Measurements from ENCODE around the gene TRANK1.
A peak's percentile ranks its signal among the peaks of the same experiment; 100 is the strongest.

TRANK1 gene

DNA sequence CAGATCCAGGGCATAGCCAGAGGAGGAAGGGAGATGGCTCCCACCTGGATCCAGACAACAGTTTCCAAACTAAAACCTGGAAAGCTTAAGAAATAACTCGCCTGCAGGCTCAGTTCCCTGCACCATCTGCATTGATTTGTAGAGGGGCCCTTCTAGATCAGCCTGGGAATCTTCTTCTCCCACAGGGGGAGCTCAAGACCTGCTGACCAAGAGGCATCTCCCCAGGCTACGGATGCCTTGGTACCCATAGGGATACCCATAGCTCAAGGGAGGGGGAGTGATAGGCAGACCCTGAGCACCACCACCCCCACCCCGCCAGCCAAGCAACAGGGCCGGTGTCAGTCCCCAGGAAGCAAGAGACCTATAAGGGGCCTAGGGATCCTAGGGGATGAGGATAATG lies 152.5 kb downstream of the TRANK1 start:
- no peaks in the 10 kb centered on the region for H3K27me3 ChIP-seq (replicated peaks)
- H3K27ac ChIP-seq, result no peak overlapping the region
- in situ Hi-C loops (cut with HindIII; ENCODE audit: low pct_ligation_motif_present, low sequenced_read_pairs), result no loop called here
- H3K36me3 ChIP-seq (replicated peaks), result no peaks in the 10 kb centered on the region
- DNase-seq, result peak; percentile 43
- TF ChIP-seq, protein P1, sequence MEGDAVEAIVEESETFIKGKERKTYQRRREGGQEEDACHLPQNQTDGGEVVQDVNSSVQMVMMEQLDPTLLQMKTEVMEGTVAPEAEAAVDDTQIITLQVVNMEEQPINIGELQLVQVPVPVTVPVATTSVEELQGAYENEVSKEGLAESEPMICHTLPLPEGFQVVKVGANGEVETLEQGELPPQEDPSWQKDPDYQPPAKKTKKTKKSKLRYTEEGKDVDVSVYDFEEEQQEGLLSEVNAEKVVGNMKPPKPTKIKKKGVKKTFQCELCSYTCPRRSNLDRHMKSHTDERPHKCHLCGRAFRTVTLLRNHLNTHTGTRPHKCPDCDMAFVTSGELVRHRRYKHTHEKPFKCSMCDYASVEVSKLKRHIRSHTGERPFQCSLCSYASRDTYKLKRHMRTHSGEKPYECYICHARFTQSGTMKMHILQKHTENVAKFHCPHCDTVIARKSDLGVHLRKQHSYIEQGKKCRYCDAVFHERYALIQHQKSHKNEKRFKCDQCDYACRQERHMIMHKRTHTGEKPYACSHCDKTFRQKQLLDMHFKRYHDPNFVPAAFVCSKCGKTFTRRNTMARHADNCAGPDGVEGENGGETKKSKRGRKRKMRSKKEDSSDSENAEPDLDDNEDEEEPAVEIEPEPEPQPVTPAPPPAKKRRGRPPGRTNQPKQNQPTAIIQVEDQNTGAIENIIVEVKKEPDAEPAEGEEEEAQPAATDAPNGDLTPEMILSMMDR (IDR thresholded peaks at IDR 0.05; ENCODE audit: low read depth, low read length, missing control alignments), result peak; percentile 78
- no peak overlapping the region for H3K4me3 ChIP-seq (ENCODE audit: low read depth, low read length)

DNA sequence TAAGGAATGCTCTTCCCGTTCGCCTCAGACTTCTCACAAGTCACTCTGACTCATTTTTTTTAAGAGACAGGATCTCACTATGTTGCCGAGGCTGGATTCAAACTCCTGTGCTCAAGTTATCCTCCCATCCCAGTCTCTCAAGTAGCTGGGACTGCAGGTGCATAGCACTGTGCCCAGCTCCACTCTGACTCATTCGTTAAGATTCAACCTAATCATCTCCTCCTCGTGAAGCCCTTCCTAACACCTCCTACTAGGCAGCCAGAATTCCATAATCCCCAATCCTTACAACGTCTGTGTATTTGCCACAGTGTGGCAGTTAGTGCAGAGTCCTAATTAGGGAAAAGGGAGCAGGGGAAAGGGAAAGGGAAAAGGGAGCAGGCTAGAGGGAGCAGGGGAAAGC lies 154.1 kb downstream of the TRANK1 start:
- Histone ChIP-seq H3K27me3 (replicated peaks) (no peaks in the 10 kb centered on the region), H3K27ac (no peak overlapping the region), H3K4me3 (ENCODE audit: low read depth, low read length) (no peak overlapping the region), H3K36me3 (replicated peaks) (no peaks in the 10 kb centered on the region)
- no peak for DNase-seq
- in situ Hi-C loops (cut with HindIII; ENCODE audit: low pct_ligation_motif_present, low sequenced_read_pairs), result no loop called here
- TF ChIP-seq, protein P1 (IDR thresholded peaks at IDR 0.05; ENCODE audit: low read depth, low read length, missing control alignments), result no peak

GRCh38 chr3:36786921-36787890 lies 157.6 kb downstream of the TRANK1 start:
- Histone ChIP-seq H3K27ac (no peak overlapping the region), H3K36me3 (replicated peaks) (no peaks in the 10 kb centered on the region), H3K4me3 (ENCODE audit: low read depth, low read length) (no peak overlapping the region), H3K27me3 (replicated peaks) (no peaks in the 10 kb centered on the region)
- TF ChIP-seq, protein P1 (IDR thresholded peaks at IDR 0.05; ENCODE audit: low read depth, low read length, missing control alignments), result no peak
- no peak for DNase-seq
- in situ Hi-C loops (cut with HindIII; ENCODE audit: low pct_ligation_motif_present, low sequenced_read_pairs), result no loop called here

- Histone ChIP-seq H3K27ac (no peak overlapping the region), H3K4me3 (ENCODE audit: low read depth, low read length) (no peak overlapping the region), H3K36me3 (replicated peaks) (no peaks in the 10 kb centered on the region), H3K27me3 (replicated peaks) (no peaks in the 10 kb centered on the region)
- in situ Hi-C loops (cut with HindIII; ENCODE audit: low pct_ligation_motif_present, low sequenced_read_pairs), result no loop called here
- no peak for DNase-seq
- TF ChIP-seq, protein P1 (IDR thresholded peaks at IDR 0.05; ENCODE audit: low read depth, low read length, missing control alignments), result no peak
Observed at GRCh38 chr3:36784138-36784635, 160.7 kb downstream of the TRANK1 start.

- Histone ChIP-seq H3K36me3 (replicated peaks) (no peaks in the 10 kb centered on the region), H3K27ac (no peak overlapping the region), H3K4me3 (ENCODE audit: low read depth, low read length) (no peak overlapping the region), H3K27me3 (replicated peaks) (no peaks in the 10 kb centered on the region)
- TF ChIP-seq, protein P1 (IDR thresholded peaks at IDR 0.05; ENCODE audit: low read depth, low read length, missing control alignments), result no peak
- no peak for DNase-seq
- in situ Hi-C loops (cut with HindIII; ENCODE audit: low pct_ligation_motif_present, low sequenced_read_pairs), result no loop called here
Observed at GRCh38 chr3:36777424-36778218, 167.2 kb downstream of the TRANK1 start.

Data from brain microvascular endothelial cell (primary cell).